ENCODE data around the gene ANO2.
"Not testable (repeated sequence)": the region's sequence is repeated elsewhere in the genome, so short reads cannot be mapped to it uniquely, and the experiment has no call there.

Gene ANO2

GRCh38 chr12:5720381-5721005, 224.6 kb downstream of the ANO2 start:
- no peak for DNase-seq (ENCODE audit: low spot score)

GRCh38 chr12:5718680-5719079, 226.4 kb downstream of the ANO2 start:
- no peak for DNase-seq (ENCODE audit: low spot score)

- DNase-seq (ENCODE audit: low spot score): no peak
Measured at GRCh38 chr12:5718073-5718472, 227.0 kb downstream of the ANO2 start.

DNA sequence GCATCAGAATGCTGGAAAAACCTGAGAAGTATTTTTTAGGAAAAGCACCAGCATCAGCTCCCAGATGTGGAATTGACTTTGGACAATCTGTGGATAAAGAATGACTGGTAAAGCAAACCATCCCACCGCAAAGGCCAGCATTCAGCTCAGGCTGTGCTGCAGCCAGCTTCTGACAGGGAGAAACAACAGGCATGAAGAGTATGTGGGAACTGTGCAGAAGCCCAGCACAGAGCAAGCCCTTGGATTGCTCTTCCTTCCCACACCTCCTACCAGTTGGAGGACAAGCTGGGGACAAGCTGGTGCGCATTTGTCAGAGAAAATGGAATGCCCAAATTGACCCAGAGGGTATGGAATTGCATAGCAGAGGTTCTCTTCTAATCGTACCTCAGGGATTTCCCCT, 228.1 kb downstream of the ANO2 start:
- DNase-seq (ENCODE audit: low spot score): no peak

DNA sequence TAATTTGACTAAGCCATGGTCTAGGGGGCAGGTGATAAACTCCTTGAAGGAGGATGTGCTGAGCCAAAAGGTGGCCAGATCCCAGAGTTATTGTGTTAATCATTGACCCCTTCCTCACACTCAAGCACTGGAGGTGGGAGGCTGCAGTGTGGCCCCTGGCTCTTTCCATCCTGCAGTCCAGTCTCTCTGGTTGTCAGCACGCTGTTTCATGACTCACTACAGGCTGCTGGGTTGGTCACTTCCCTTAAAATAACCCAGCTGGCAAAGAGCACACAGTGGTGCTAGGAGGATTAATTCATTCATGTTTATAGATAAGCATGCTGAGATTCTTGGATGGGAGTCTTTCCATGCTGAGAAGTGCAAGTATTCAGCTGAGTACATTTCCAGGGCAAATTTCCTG, 228.9 kb downstream of the ANO2 start:
- DNase-seq (ENCODE audit: low spot score): peak; percentile 72

- no peak for DNase-seq (ENCODE audit: low spot score)
Measured at GRCh38 chr12:5715021-5715420, 230.0 kb downstream of the ANO2 start.

DNA sequence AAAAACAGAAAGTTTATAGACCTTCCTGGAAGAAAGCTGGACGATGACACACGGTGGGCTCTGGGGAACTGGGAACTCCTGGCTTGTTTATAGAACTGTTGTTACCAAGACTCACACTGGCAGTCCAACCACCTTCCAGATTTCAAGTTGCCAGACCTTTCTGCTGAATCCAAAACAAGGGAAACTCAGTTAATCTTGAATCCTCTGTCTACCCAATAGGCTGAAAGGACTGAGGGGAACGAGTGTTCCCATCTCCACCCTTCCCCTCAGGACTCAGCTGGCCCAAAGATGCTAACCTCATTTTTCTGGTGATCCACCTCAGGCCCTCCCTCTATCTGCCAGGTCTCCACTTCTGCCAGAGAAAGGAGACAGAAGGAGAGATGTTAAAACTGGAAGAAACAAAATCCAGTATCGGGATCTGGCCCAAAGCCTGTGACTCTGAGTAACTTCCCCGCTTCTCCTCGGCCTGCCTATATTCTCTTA, 231.4 kb downstream of the ANO2 start:
- no peak for DNase-seq (ENCODE audit: low spot score)

DNA sequence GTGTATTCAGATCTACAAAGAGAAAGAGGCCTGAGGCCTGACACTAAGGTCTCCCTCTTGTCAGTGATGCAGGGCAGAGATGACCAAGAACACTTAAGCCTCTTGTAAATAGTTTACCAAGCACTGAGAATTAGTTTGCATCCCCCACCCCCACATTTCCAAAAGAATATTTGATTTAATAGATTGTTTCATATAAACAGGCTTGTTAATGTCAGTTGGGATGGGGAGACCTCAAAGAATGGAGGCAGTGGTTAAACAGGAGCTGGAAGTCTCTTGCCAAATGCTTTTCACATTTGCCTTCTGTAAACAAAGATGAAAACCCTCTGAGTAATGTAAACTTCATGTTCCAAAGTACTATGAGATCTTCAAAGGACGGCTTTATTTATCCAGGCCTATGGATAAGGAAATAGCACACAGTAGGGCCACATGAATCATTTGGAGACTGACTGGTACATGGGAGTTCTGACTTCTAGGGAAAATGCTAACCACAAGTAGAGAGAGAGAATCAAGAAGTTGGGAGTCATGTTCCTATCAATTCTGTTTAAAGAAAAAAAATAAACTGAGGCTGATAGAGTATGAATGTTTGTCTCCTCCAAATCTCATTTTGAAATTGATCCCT, 234.7 kb downstream of the ANO2 start:
- DNase-seq (ENCODE audit: low spot score): no peak

DNA sequence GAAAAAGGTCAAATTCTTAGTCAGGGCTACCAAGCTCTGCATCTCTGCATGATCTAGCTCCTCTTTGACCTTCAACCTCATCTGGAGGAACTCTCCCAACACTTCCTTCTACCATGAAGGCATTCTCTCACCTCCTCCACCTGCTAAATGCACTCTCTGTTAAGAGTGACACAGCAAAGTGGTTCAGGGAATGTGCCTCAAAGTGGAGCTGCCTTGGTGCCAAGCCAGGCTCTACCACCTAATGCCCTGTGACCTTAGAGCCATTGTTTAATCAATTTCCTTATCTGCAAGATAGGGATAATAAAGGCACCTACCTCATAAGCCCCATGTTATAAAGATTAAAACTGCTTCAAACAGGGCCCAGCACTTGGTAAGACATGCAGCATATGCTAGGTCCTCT, 236.7 kb downstream of the ANO2 start:
- no peak for DNase-seq (ENCODE audit: low spot score)

GRCh38 chr12:5706247-5706646, 238.8 kb downstream of the ANO2 start:
- no peak for DNase-seq (ENCODE audit: low spot score)

- DNase-seq (ENCODE audit: low spot score): no peak
Measured at GRCh38 chr12:5705791-5706190, 239.3 kb downstream of the ANO2 start.

- DNase-seq (ENCODE audit: low spot score): peak; percentile 29
Measured at GRCh38 chr12:5694759-5695409, 250.2 kb downstream of the ANO2 start.

GRCh38 chr12:5692850-5693249, 252.2 kb downstream of the ANO2 start:
- DNase-seq (ENCODE audit: low spot score): no peak

GRCh38 chr12:5691943-5692342, 253.1 kb downstream of the ANO2 start:
- DNase-seq (ENCODE audit: low spot score): no peak

- no peak for DNase-seq (ENCODE audit: low spot score)
Measured at GRCh38 chr12:5690240-5690639, 254.8 kb downstream of the ANO2 start.

DNA sequence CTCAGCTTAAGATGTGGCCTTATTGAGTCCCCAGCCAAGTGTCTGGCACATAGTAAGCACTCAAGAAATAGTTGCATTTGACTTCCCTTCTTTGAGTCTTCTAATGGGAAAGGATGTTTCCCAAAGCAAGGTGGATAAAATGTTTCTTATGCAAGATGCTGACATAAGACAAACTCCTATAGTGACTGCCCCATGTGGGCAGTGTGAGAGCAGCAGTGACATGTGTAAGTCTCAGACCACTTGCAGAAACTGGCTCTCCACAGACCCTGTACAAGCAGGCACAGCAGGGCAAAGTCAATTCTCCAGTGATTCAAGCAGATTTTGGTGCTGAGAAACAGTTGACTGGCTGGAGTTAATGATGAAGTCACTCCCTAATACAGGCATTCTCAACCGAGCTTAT, 255.3 kb downstream of the ANO2 start:
- no peak for DNase-seq (ENCODE audit: low spot score)

DNA sequence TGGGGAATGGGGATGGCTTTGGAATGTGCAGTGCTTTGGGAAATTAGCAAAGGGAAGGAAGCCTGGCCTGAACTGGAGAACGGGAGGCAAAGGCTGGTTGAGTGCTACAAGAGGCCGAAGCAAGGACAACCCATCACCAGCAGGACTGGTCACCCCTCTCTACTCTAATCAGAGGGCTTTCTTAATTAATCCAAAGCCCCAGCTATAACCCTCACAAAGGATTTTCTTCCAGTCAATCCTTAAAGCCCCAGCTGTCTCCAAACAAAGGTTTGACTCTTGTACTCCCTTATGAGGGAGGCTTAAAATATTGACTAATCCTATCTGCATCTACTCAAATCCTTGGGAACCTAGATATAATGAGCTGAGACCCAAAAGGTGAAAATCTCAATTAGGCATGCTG, 256.8 kb downstream of the ANO2 start:
- DNase-seq (ENCODE audit: low spot score): no peak

DNA sequence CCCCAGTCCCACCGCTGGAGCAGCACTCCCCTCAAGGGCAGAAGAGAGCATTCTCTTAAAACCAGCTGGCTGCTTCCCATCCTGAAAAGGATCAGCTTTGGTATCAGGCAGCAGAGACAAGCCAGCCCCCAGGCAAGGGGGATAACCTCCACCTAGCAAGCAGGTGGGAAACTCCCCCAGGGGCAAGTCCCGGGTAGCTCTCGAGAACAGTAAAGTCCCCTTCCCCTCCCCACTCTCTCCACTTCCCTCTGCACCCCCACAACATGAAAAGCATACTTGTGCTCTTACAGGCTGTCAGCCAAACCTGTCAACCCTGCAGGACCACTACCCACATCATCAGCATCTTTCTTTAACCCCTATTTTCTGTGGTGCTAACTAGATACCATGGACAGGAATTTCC, 259.1 kb downstream of the ANO2 start:
- DNase-seq (ENCODE audit: low spot score): no peak

DNA sequence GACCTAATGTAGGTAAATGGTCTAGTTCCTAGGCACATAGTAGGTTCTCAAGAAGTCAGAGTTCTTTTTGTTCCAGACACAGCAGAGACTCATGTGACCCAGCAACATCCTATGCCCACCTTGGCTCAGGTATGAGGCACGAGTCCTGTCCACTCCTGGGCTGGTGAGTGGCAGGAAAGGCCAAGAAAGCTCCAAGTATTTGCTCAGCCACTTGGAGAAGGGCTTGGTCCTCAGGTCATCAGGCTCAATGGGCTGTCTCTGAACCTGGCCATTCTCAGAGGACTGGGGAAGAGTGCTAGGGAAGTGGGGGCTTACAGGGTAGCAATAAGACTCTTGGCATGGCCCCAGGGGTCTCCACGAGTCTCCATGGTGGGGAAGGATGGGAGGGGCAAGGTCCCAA, 260.1 kb downstream of the ANO2 start:
- no peak for DNase-seq (ENCODE audit: low spot score)

DNA sequence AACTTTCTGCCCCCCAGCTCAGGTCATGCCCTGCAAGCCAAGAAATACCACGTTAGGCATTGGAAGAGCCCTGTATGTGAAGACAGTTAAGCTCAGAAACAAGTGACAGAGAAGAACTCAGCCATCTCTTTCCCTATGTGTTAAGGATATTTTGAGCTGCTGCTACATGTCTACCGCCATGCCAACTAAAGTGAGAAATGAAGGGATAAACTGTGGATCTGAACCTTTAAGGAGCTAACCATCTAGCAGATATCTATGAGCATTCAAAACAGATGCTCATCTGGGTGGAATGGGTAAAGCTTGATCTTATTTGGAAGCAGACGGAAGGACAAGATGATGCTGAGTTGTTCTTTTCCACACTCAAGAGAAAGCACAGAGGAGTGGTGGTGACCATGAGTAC, 262.5 kb downstream of the ANO2 start:
- no peak for DNase-seq (ENCODE audit: low spot score)

DNA sequence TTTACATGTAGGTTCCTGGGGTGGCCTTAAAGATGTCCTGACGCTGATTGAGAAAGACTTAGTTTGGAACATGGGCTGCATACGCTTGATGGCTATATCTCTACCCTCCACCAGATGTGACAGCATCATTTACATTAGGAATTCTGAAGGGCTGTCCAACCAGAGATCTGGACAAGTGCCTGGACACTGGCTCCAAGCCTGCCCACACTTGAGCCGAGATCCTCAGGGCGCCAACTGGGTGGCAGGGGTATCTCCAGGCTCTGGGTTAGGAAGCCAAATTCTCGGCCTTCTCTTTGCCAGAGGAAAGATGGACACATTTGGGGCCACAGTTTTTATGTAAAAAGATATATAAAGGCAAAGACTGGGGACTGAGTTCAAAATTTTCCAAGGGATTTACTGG, 266.9 kb downstream of the ANO2 start:
- DNase-seq (ENCODE audit: low spot score): no peak

DNA sequence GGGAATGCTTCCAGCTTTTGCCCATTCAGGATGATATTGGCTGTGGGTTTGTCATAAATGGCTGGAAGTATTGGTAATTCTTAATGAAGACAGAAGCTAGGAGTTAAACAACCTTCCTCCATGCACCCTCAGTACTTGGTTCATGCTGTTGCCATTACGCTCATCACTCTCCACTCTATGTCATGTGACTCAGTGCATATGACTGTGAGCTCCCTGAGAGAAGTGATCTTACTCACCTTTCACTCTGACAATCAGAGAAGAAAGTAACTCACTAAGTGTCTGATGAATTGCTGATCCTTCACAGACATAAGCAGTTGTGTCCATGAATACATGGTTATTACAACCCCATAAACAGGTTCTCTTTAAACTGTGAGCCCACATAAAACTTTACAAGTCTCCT, 275.4 kb downstream of the ANO2 start:
- not testable (repeated sequence) for DNase-seq (ENCODE audit: low spot score)

DNA sequence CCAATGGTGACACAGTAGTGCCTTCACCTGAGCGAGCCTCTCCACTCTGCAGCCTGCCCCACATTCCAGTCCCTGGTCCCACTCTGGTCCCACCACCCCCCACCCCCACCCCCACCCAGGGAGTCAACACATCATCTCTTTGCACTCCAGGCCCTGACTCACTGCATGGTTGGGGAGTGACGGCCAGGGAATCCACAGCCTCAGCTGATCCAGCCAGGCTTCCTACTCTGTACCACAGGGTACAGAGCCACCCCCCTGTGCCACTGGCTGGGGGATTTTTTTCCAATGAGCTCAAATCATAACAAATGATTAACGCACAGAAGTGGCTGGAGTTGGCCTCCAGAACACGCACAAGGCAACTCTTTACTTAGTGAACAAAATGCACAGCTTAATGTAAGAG, 279.4 kb downstream of the ANO2 start:
- peak; percentile 90 for DNase-seq (ENCODE audit: low spot score)

DNA sequence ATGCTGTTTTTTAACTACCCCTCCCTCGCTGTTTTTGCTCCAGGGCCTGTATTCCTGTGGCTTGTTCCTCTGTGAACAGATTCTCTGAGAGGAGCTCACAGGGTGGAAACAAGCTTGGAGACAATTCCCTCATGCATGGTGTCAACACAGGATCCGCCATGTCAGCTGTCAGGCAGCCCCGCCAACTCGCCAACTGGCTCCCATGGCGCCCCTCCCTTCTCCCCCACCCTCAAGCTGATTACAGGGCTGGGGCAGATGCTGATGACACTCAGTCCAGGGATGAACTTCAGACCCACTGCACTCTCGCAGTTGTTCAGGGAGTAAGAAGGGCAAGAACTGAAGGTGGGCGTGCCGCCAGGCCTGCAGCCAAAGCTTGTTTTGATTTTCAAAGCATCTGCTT, 283.2 kb downstream of the ANO2 start:
- no peak for DNase-seq (ENCODE audit: low spot score)
